Sigmoid colon (tissue), 4 donors: ENCODE measurements around the gene DDX20.

Source experiments
- CTCF ChIP-seq, 4 experiments: fragments of 450-650 bp in 3 of 4; fragments of 200-600 bp in 1 of 4; IDR thresholded peaks; one replicate each; pipeline ENCODE4 v1.5.1; 2016 to 2019; ENCODE audit warnings: antibody characterized with exemption in 4 of 4, mild to moderate bottlenecking in 3 of 4, moderate library complexity in 2 of 4
- POLR2A ChIP-seq, 2 donors: fragments of 450-650 bp; IDR thresholded peaks; one replicate each; pipeline ENCODE4 v1.6.1; 2016; ENCODE audit warnings: antibody characterized with exemption in 2 of 2, mild to moderate bottlenecking in 2 of 2, moderate library complexity in 2 of 2
- POLR2AphosphoS5 ChIP-seq, 4 donors: sonication (generic); formaldehyde crosslinking; IDR thresholded peaks; one replicate each; pipeline ENCODE4 v1.6.1; 2017; ENCODE audit warnings: antibody characterized with exemption in 4 of 4

DNA sequence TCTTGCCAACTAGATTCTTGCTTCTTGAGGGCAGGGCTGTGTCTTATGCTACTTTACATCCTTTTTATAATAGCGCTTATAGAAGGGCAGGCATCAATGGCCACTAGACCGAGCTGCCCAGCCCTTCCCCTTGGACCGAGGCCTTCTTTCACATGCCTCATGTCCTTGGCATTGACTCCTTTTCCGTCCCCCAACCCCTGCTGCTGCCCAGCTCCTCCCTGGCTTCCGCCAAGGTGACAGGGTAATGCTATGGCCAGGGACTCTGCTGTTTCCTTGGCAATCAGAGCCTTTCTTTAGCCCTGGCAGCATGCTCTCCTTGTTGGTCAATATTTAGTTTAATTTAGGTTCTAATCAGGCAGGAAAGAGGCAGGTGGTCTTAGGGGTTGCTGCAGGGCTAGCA, 48.2 kb downstream of the DDX20 start:
- no peak for TF ChIP-seq CTCF (IDR thresholded peaks at IDR 0.05)
- TF ChIP-seq POLR2A (IDR thresholded peaks at IDR 0.05): no peak
- no peak for TF ChIP-seq POLR2AphosphoS5 (IDR thresholded peaks at IDR 0.05)
